Islet of Langerhans (tissue), 1 donor: Measurements from ENCODE around the gene SHCBP1.

Source experiments
- FAIRE-seq: peaks from one replicate; lab custom pipeline; 2011; peaks lifted over from hg19 to GRCh38; lab: Jason Lieb, UNC

The SHCBP1 gene

GRCh38 chr16:46613352-46613751 is 7.8 kb downstream of the SHCBP1 start:
- no peak for FAIRE-seq

DNA sequence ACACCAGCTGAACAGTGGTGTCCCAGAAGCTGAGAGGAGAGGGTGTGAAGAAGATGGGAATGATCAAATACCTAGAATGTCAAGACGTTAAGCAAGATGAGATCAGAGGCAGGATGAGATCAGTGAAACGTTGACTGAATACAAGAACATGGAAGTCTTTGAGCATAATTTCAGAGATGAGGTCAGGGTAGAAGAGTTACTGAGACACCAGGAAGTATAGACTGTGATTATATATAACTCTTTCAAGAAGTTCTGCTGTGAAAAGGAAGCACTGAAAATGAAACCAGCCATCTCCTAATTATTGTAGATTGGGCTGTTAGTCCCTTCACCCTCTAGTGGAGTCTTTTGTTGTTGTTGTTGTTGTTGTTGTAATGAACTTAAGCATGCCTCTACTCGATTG is 9.1 kb downstream of the SHCBP1 start:
- no peak for FAIRE-seq

GRCh38 chr16:46607529-46607928 is 13.7 kb downstream of the SHCBP1 start:
- peak; percentile 96 for FAIRE-seq

- FAIRE-seq = no peak
Observed at GRCh38 chr16:46606231-46606630, 14.9 kb downstream of the SHCBP1 start.

DNA sequence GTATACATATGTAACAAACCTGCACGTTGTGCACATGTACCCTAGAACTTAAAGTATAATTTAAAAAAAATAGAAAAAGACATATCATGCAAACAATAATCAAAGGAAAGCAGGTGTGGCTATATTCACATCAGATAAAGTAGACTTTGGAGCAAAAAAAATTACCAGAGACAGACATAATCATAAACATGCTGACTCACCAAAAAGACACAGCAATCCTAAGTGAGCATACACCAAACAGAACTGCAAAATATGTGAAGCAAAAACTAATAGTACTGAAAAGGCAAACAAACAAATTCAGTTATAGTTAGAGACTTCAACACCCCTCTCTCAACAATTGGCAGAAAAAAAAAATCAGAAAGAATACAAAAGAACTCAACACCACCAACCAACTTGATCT is 29.9 kb downstream of the SHCBP1 start:
- no peak for FAIRE-seq

- no peak for FAIRE-seq
Observed at GRCh38 chr16:46586011-46586577, 35.1 kb downstream of the SHCBP1 start.

DNA sequence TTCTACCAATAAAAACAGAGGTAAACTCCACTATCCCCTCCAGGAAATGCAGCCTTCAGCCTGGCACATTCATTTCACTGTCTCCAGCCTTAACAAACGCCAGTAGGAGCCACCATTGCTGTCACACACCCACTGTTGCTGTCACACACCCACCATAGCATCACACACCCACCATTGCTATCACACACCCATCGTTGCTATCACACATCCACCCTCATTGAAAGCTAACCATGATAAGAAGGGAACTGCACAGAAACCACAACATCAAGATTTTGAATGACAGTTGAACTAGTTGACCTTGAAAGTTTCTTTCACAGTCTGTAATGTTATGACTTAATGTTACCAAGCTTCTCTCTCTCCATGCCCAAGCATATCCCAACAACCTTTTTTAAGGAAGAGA is 38.1 kb downstream of the SHCBP1 start:
- no peak for FAIRE-seq

- no peak for FAIRE-seq
Observed at GRCh38 chr16:46582313-46582712, 38.9 kb downstream of the SHCBP1 start.

GRCh38 chr16:46577988-46578579 is 43.1 kb downstream of the SHCBP1 start:
- no peak for FAIRE-seq

GRCh38 chr16:46573834-46574159 is 47.4 kb downstream of the SHCBP1 start:
- FAIRE-seq = no peak

DNA sequence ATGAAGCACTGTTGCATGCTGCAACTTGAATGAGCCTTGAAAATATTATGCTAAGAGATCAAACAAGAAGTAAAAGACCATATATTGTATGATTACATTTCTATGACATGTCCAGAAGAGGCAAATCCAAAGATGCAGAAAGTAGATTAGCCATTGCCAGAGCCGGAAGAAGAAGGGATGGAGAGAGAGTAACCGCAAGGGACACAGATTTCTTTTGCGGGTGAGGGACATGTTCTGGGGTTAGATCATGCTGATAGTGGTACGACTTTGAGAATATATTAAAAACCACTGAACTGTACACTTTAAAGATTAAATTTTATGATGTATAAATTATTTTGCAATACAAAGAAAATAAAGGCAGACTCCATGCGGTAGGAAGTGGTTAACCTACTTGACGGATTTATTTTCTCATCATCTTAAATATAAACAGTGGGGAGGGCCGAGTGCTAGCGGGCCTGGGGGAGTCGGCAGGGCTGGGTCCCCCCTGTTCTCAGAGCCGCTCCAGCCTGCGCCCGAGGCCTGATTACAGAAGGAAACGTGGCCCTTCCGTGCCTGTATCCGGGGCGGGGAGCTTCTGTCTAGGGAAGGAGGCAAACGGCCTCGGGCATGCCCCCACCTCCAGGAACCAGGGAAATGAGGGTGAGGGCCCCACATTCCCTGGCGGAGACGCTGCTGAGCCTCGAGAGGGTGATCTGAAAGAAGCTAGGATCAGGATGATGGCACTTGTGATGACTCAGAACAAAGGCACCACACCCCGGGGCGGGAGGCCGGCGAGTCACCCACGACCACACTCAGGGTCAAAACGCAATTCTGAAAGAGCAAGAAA is 48.0 kb downstream of the SHCBP1 start:
- no peak for FAIRE-seq

DNA sequence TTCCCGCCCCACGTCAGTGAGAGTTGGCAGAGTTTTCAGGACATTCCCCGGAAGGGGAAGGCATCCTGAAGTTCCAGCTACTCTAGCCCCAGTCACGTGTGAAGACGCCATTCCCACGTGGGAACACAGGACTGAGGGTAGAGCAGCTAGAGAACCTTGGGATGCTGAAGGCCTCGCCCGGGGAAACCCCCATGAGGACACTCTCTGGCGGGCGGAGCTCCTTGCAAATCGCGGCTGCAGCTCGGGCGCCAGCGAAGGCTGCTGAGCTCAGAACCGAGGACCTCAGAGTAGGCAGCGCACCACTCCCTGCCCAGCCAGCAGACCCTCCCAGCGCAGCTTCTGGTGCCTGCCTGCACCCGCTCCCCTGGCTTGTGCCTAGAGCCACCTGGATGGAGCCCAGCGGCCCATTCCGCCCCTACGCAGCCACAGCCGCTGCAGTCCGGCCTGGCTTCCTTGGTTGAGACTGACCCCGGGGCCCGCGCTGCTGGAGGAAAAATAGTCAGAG is 51.9 kb downstream of the SHCBP1 start:
- FAIRE-seq = no peak

DNA sequence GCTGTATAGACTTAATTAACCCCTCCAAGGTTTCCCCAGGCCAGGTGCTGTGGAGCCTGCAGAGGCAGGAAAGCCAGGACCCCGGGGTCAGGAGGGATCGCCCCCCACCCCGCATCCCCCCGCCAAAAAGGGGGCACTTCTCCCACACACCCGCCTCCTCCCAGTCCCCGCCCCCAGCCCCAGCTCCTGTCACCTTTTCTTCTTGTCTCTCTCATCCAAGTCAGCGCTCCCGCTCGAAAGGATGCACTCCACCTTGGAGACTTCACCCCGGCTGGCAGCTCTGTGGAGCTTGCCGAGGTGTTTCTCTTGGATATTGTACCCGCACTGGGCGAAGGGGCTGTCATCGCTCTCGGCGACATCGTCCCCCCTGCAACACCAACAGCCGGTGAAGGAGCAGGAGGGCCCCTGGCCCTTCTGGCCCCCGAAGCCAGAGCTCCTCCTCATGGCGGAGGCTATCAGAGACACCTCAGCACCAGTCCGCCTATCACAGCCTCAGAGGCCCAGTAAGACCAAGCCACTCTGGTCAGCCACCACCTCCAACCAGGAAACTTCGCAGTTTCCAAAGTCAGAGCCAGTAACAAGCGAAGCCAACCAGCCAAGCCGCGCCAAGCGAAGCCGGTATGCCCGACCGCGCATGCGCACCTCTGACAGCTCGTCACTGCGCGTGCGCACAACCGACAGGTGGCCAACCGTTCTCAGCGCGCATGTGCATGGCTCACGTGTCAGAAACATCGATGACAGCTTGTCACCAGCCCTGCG is 52.5 kb downstream of the SHCBP1 start:
- no peak for FAIRE-seq

DNA sequence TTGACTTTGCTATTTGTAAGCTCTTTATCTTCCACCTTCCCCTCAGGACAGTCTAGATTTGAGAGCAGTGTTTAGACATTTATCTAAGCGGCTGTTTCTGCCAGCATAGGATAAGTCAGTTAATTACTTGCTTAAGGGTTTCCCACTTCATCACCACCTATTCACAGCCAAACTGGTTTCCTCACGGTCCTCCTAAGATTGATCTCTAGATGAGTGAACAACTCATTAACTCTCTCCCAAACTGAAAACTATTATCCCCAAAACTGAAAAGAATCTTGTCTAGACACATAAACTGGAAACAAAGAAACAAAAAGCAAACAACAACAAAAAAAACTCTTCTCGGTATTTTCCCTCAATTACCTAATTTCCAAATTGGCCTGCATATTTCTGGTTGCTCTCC is 58.2 kb downstream of the SHCBP1 start:
- no peak for FAIRE-seq

DNA sequence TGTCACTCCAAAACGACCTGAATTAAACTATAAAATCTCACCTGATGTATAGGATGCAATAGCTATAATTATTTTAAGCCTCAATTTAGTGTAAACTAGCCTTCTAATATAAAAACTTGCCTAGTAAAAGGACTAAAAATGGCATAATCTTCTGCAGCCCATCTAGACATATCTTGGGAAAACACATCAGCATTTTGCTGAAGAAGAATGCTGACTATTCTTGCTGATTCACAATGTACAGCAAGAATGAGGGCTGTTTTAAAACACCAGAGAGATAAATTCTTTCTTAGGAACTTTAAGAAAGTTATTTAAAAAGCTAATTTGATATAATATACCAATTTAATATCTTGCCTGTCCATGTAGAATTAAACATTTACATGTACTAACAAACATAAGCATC is 63.2 kb downstream of the SHCBP1 start:
- no peak for FAIRE-seq

GRCh38 chr16:46555951-46556350 is 65.2 kb downstream of the SHCBP1 start:
- no peak for FAIRE-seq

DNA sequence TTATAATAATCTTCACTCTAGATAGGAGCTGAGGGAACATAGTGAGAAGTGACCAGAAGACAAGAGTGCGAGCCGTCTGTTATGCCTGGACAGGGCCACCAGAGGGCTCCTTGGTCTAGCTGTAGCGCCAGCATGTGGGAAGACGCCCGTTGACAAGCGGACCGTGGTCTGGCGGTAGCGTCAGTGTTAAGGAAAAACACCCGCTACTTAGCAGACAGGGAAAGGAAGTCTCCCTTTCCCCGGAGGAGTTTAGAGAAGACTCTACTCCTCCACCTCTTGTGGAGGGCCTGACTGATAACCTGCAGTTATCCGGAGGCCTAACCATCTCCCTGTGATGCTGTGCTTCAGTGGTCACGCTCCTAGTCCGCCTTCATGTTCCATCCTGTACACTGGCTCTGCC is 66.7 kb downstream of the SHCBP1 start:
- FAIRE-seq = peak; percentile 45

- FAIRE-seq = no peak
Observed at GRCh38 chr16:46549477-46549876, 71.7 kb downstream of the SHCBP1 start.
